ENCODE data around the gene ZNF599.
"Not testable (repeated sequence)": the region's sequence is repeated elsewhere in the genome, so short reads cannot be mapped to it uniquely, and the experiment has no call there.

The ZNF599 gene

GRCh38 chr19:34772697-34773554 is at the start of gene ZNF599:
TSS of gene ZNF599 (minus strand) at chr19:34773215. CDS start at chr19:34772841, 374 bp downstream.
- peak; percentile 85 to 90 for DNase-seq

- DNase-seq, result no peak
Observed at GRCh38 chr19:34818270-34818669, 45.3 kb upstream of the ZNF599 start.

GRCh38 chr19:34816708-34817107 is 43.7 kb upstream of the ZNF599 start:
- no peak for DNase-seq

- no peak for DNase-seq
Observed at GRCh38 chr19:34808566-34808965, 35.6 kb upstream of the ZNF599 start.

GRCh38 chr19:34806976-34807860 is 34.2 kb upstream of the ZNF599 start:
- DNase-seq, result no peak

GRCh38 chr19:34804115-34804514 is 31.1 kb upstream of the ZNF599 start:
- DNase-seq, result no peak

GRCh38 chr19:34796953-34797352 is 23.9 kb upstream of the ZNF599 start:
- DNase-seq, result not testable (repeated sequence)

GRCh38 chr19:34794066-34794960 is 21.3 kb upstream of the ZNF599 start:
- DNase-seq, result no peak

GRCh38 chr19:34793565-34793964 is 20.6 kb upstream of the ZNF599 start:
- no peak for DNase-seq

- DNase-seq, result no peak
Observed at GRCh38 chr19:34788074-34788473, 15.1 kb upstream of the ZNF599 start.

- no peak for DNase-seq
Observed at GRCh38 chr19:34787059-34787824, 14.2 kb upstream of the ZNF599 start.

- DNase-seq, result no peak
Observed at GRCh38 chr19:34786236-34786635, 13.2 kb upstream of the ZNF599 start.

GRCh38 chr19:34779652-34780051 is 6.6 kb upstream of the ZNF599 start:
- no peak for DNase-seq

- DNase-seq, result no peak
Observed at GRCh38 chr19:34778342-34778741, 5.3 kb upstream of the ZNF599 start.

GRCh38 chr19:34774857-34775256 is 1.8 kb upstream of the ZNF599 start:
- no peak for DNase-seq

GRCh38 chr19:34773555-34773864 is 495 bp upstream of the ZNF599 start:
- DNase-seq, result no peak

- peak; percentile 75 to 89 for DNase-seq
Observed at GRCh38 chr19:34767951-34768350, 5.1 kb downstream of the ZNF599 start.

- DNase-seq, result no peak
Observed at GRCh38 chr19:34766386-34766785, 6.6 kb downstream of the ZNF599 start.

GRCh38 chr19:34759218-34759917 is 13.6 kb downstream of the ZNF599 start:
- DNase-seq, result no peak

GRCh38 chr19:34757441-34757840 is 15.6 kb downstream of the ZNF599 start:
- DNase-seq, result no peak

- no peak for DNase-seq
Observed at GRCh38 chr19:34744896-34745690, 27.9 kb downstream of the ZNF599 start.

All from NCI-H524 (cell line).